ENCODE results near the gene LURAP1L. TPM values are rescaled to one million over a fixed set of nuclear protein-coding genes. Genes with fewer than 3 reads are reported as not detected.
A peak's percentile ranks its signal among the peaks of the same experiment; 100 is the strongest.

Gene LURAP1L
- polyA plus RNA-seq, 2 of the 4 experiments (the other 2 are of a cell fraction) = 24.4 to 61.4 TPM

- Histone ChIP-seq H3K4me3 (no peak overlapping the region), H3K4me2 (no peak overlapping the region), H3K27ac (no peak overlapping the region), H3K4me1 (peaks cover 8% of the 10 kb centered on the region; the same call in 1 of the 3 replicates), H3K9me3 (peaks cover 4% of the 10 kb centered on the region; the same call in 1 of the 3 replicates)
- ATAC-seq (no peak), FAIRE-seq (no peak), DNase-seq (ENCODE audit: low read depth in 1 of 2, low spot score in 1 of 2) (peak in 1 of 2 experiments; percentile 7)
- POLR2A ChIA-PET = no interaction called here
- TF ChIP-seq, protein P1, sequence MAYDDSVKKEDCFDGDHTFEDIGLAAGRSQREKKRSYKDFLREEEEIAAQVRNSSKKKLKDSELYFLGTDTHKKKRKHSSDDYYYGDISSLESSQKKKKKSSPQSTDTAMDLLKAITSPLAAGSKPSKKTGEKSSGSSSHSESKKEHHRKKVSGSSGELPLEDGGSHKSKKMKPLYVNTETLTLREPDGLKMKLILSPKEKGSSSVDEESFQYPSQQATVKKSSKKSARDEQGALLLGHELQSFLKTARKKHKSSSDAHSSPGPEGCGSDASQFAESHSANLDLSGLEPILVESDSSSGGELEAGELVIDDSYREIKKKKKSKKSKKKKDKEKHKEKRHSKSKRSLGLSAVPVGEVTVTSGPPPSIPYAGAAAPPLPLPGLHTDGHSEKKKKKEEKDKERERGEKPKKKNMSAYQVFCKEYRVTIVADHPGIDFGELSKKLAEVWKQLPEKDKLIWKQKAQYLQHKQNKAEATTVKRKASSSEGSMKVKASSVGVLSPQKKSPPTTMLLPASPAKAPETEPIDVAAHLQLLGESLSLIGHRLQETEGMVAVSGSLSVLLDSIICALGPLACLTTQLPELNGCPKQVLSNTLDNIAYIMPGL (CRISPR knock-in tag; IDR thresholded peaks at IDR 0.05; ENCODE audit: borderline replicate concordance) = no peak
- no peak for TF ChIP-seq MAZ (IDR thresholded peaks at IDR 0.05; ENCODE audit: borderline replicate concordance, low read depth, low read length)
- no peak for TF ChIP-seq TP53 (CRISPR knock-in tag; IDR thresholded peaks at IDR 0.05)
- TF ChIP-seq ZC3H11A (IDR thresholded peaks at IDR 0.05) = no peak
- TF ChIP-seq JUNB (IDR thresholded peaks at IDR 0.05) = no peak
- TF ChIP-seq TFCP2L1 (CRISPR knock-in tag; IDR thresholded peaks at IDR 0.05) = no peak
- no peak for TF ChIP-seq SMC3 (IDR thresholded peaks at IDR 0.05)
- no peak for TF ChIP-seq MYC (IDR thresholded peaks at IDR 0.05; ENCODE audit: borderline replicate concordance, low read length)
- TF ChIP-seq ZSCAN20 (CRISPR knock-in tag; IDR thresholded peaks at IDR 0.05) = no peak
- no peak for TF ChIP-seq KDM5A (IDR thresholded peaks at IDR 0.05)
- no peak for TF ChIP-seq PHF8 (IDR thresholded peaks at IDR 0.05; ENCODE audit: borderline replicate concordance, low read depth)
- TF ChIP-seq MAFK (IDR thresholded peaks at IDR 0.05; ENCODE audit: partially characterized antibody) = no peak
- TF ChIP-seq HES2 (IDR thresholded peaks at IDR 0.05) = no peak
- no peak for TF ChIP-seq HOXB13 (CRISPR knock-in tag; IDR thresholded peaks at IDR 0.05; ENCODE audit: low read depth)
- CTCF ChIA-PET = interaction anchor here (0.9 kb wide), 1 partner anchor 123 kb away, joined by 3 read pairs; no protein-coding TSS in a partner anchor
These were observed 72.7 kb downstream of the LURAP1L start for GRCh38 chr9:12847561-12847960.

GRCh38 chr9:12849486-12850003, 74.7 kb downstream of the LURAP1L start:
- H3K4me1 ChIP-seq = peaks cover 18% of the 10 kb centered on the region; the same call in 2 of the 3 replicates
- WGBS (ENCODE audit: missing lambda C conversion rate) = 84% methylated on average over 1 of the region's 1 CpG
- ChIA-PET POLR2A (no interaction called here), CTCF (no interaction called here)
- DNase-seq (ENCODE audit: low read depth in 1 of 2, low spot score in 1 of 2) = no peak
- TF ChIP-seq CBX2 (IDR thresholded peaks at IDR 0.05; ENCODE audit: borderline replicate concordance, low read depth) (no peak), TFCP2L1 (CRISPR knock-in tag; IDR thresholded peaks at IDR 0.05) (no peak), BHLHE40 (IDR thresholded peaks at IDR 0.05; ENCODE audit: low read depth, low read length) (no peak), ZFP36 (IDR thresholded peaks at IDR 0.05; ENCODE audit: borderline replicate concordance, partially characterized antibody) (no peak)
- ATAC-seq = no peak
- H3K9me3 ChIP-seq = peaks cover 4% of the 10 kb centered on the region; the same call in 1 of the 3 replicates
- H3K27ac ChIP-seq = no peak overlapping the region
- no peak for FAIRE-seq
- no peak overlapping the region for H3K4me3 ChIP-seq
- H3K4me2 ChIP-seq = no peak overlapping the region

- H3K27ac ChIP-seq = no peak overlapping the region
- H3K4me3 ChIP-seq = no peak overlapping the region
- DNase-seq (ENCODE audit: low read depth in 1 of 2, low spot score in 1 of 2) (no peak), ATAC-seq (no peak), FAIRE-seq (no peak)
- H3K4me2 ChIP-seq = no peak overlapping the region
- TF ChIP-seq FOSL2 (IDR thresholded peaks at IDR 0.05) (no peak), FOSL2 (CRISPR knock-in tag; IDR thresholded peaks at IDR 0.05) (no peak), ESRRA (IDR thresholded peaks at IDR 0.05; ENCODE audit: borderline replicate concordance, low read length) (no peak), ZC3H11A (IDR thresholded peaks at IDR 0.05) (no peak), HOXA7 (CRISPR knock-in tag; IDR thresholded peaks at IDR 0.05) (no peak), PBX3 (IDR thresholded peaks at IDR 0.05) (no peak), ZFP36 (IDR thresholded peaks at IDR 0.05; ENCODE audit: borderline replicate concordance, partially characterized antibody) (no peak), RCOR1 (IDR thresholded peaks at IDR 0.05; ENCODE audit: low read depth, low read length) (no peak), RNF2 (IDR thresholded peaks at IDR 0.05; ENCODE audit: borderline replicate concordance, low read depth) (no peak), EP300 (IDR thresholded peaks at IDR 0.05) (no peak), KDM1A (IDR thresholded peaks at IDR 0.05; ENCODE audit: low read depth) (no peak)
- ChIA-PET POLR2A (no interaction called here), CTCF (interaction anchor here (2.3 to 2.6 kb wide), 2 partner anchors 34 to 75 kb away, joined by 9 to 10 read pairs; no protein-coding TSS in a partner anchor)
- peaks cover 4% of the 10 kb centered on the region; the same call in 1 of the 3 replicates for H3K9me3 ChIP-seq
- peaks cover 20% of the 10 kb centered on the region; the same call in 2 of the 3 replicates for H3K4me1 ChIP-seq
- 72% methylated on average over 6 of the region's 6 CpGs for WGBS (ENCODE audit: missing lambda C conversion rate)
These were observed 76.7 kb downstream of the LURAP1L start for GRCh38 chr9:12851341-12852090.
